Testis (tissue), 3 donors: ENCODE data around the gene SLC22A23. TPM values are rescaled to one million over a fixed set of nuclear protein-coding genes. Genes with fewer than 3 reads are reported as not detected.

Source experiments
- DNase-seq: peaks from one replicate; pipeline ENCODE4 v3.0.0-alpha.2; 2019
- H3K27ac ChIP-seq, 2 donors: fragments of 200-600 bp; sonication (generic); one replicate each; pipeline ENCODE4 v1.5.1; 2019
- H3K27me3 ChIP-seq: fragments of 200-600 bp; sonication (generic); one replicate; pipeline ENCODE4 v1.5.1; 2019
- H3K36me3 ChIP-seq: fragments of 200-600 bp; sonication (generic); one replicate; pipeline ENCODE4 v1.5.1; 2017; ENCODE audit warnings: low read depth; ENCODE audit errors: missing control alignments
- H3K4me1 ChIP-seq: fragments of 200-600 bp; sonication (generic); one replicate; pipeline ENCODE4 v1.5.1; 2019
- H3K4me3 ChIP-seq, 2 donors: fragments of 200-600 bp; sonication (generic); one replicate each; pipeline ENCODE4 v1.5.1; 2017 to 2019
- H3K9me3 ChIP-seq: fragments of 200-600 bp; sonication (generic); one replicate; pipeline ENCODE4 v1.5.1; 2017
- CTCF ChIP-seq, 3 experiments: fragments of 450-650 bp in 2 of 3; fragments of 200-600 bp in 1 of 3; sonication (generic) in 1 of 3; IDR thresholded peaks; one replicate each; pipeline ENCODE4 v1.5.1; 2016 to 2019; ENCODE audit warnings: antibody characterized with exemption in 3 of 3, mild to moderate bottlenecking in 2 of 3, moderate library complexity in 1 of 3
- POLR2A ChIP-seq: fragments of 450-650 bp; IDR thresholded peaks from one replicate; pipeline ENCODE4 v1.6.1; 2017; ENCODE audit warnings: antibody characterized with exemption, mild to moderate bottlenecking, moderate library complexity
- WGBS, 2 donors: methylation state at CpG; one replicate each; pipeline ENCODE4 v1.1.5; 2018; 5-methylcytosine and 5-hydroxymethylcytosine counted together
- intact Hi-C: fragments of 100-400 bp; cut with DNase I; formaldehyde crosslinking; loops from one replicate; pipeline ENCODE4 v1.15.1; 2023; ENCODE audit warnings: low total_unique reads
- polyA plus RNA-seq: library from polyadenylated mRNA; stranded (reverse); fragments of 350-450 nt; fragmentation: Illumina TruSeq; extraction: RNeasy Lipid Tissue Mini Kit (QIAGEN cat#74804); gene quantifications from one replicate; pipeline ENCODE4 v1.2.3, GENCODE V29; 2014; ENCODE audit warnings: low read depth, low replicate concordance; ENCODE audit not compliant: insufficient read depth
- total RNA-seq, 2 donors: library from RNA; depleted of rRNA; stranded (reverse); fragments of >200 nt; gene quantifications; one replicate each; pipeline ENCODE4 v1.2.3, GENCODE V29; 2016

Gene SLC22A23
- total and polyA plus RNA-seq, 3 donors from 2014 or later, result 9.0 to 20.9 (median 14.9) TPM

DNA sequence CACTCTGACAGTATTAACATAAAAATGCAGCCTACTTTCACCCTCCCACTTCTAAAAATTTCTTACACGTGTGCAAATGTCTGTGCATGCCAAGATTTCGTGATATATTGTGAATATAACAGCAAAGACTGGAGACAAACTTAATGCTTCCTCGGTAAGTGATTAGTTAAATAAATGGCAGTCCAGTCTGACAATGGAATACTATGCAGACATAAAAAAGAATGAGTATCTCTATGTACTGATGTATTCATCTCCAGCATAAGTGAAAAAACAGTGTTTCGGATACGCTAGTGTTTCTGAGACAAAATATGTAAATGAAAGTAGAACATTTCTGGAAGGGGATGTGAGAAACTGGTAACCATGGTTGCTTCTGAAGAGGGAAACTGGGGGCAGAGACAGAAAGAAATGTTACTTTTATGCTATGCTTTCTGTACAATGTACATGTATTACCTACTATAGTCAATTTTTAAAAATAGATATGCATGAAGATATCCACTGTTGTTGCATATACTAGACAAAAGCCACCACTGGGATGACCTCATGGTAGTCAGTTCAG is 7.0 kb downstream of the SLC22A23 start:
- no peak for DNase-seq
- 87 to 91% methylated on average over 5 of the region's 5 CpGs for WGBS, 2 donors
- Histone ChIP-seq H3K4me3 (no peak overlapping the region), H3K9me3 (no peaks in the 10 kb centered on the region), H3K4me1 (no peaks in the 10 kb centered on the region), H3K27me3 (no peaks in the 10 kb centered on the region), H3K27ac (no peak overlapping the region), H3K36me3 (no peaks in the 10 kb centered on the region)
- intact Hi-C loops, result loop anchor here (10.0 kb wide), 1 partner anchor 165 kb away; no protein-coding TSS in a partner anchor
- no peak for TF ChIP-seq POLR2A
- TF ChIP-seq CTCF (IDR thresholded peaks at IDR 0.05), result no peak

DNA sequence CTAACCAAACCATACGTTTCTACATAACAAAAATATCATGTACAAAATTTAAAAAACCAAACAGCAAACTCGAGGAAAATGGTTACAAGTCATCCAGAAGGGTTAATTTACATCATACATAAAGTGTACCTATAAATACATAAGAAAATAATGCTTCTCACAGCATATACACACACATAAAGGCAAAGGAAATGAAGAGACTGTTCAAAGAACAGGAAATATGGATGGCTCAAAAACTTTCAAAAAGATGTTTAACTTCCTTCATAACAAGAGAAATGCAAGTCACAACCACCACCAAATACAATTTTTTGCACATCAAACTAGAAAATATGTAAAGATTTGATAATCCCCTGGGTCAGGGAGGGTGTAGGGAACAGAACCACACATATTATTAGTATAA is 7.5 kb downstream of the SLC22A23 start:
- intact Hi-C loops, result no loop called here
- Histone ChIP-seq H3K9me3 (no peaks in the 10 kb centered on the region), H3K27me3 (no peaks in the 10 kb centered on the region), H3K36me3 (no peaks in the 10 kb centered on the region), H3K27ac (no peak overlapping the region), H3K4me1 (no peaks in the 10 kb centered on the region), H3K4me3 (no peak overlapping the region)
- TF ChIP-seq POLR2A (no peak), CTCF (IDR thresholded peaks at IDR 0.05) (no peak)
- WGBS, 2 donors, result 81 to 86% methylated on average over 2 of the region's 2 CpGs
- no peak for DNase-seq

DNA sequence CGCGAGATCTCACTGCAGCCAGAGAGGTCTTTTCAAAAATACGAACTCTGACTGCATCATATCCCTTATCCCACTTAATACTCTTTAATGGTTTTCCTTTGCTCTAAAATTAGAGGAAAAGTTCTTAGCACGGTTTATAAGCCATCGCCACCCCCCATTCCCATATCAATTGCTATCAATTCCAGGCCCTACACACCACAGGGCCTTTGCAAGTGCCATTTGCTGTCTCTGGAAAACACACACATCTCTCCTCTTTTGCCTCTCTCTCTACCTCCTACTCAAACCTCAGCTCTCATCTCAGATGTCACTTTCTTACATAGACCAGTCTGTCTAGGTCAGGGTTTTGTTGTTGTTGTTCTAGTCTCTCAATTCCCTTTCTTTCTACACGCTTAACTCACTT is 9.8 kb downstream of the SLC22A23 start:
- no peak for TF ChIP-seq CTCF (IDR thresholded peaks at IDR 0.05)
- no peak for TF ChIP-seq POLR2A
- 93 to 94% methylated on average over 6 of the region's 6 CpGs for WGBS, 2 donors
- intact Hi-C loops, result no loop called here

GRCh38 chr6:3446184-3446583 is 10.7 kb downstream of the SLC22A23 start:
- H3K27ac ChIP-seq, result no peak overlapping the region
- intact Hi-C loops, result no loop called here
- no peak for DNase-seq
- H3K36me3 ChIP-seq, result no peaks in the 10 kb centered on the region
- no peak overlapping the region for H3K4me3 ChIP-seq
- 83 to 89% methylated on average over 4 of the region's 4 CpGs for WGBS, 2 donors
- no peaks in the 10 kb centered on the region for H3K4me1 ChIP-seq
- TF ChIP-seq CTCF (IDR thresholded peaks at IDR 0.05) (no peak), POLR2A (no peak)
- H3K27me3 ChIP-seq, result no peaks in the 10 kb centered on the region
- no peaks in the 10 kb centered on the region for H3K9me3 ChIP-seq

More for the DNA sequence above, 9.8 kb downstream of the SLC22A23 start:
- Histone ChIP-seq H3K27me3 (no peaks in the 10 kb centered on the region), H3K27ac (no peak overlapping the region), H3K4me3 (no peak overlapping the region), H3K4me1 (no peaks in the 10 kb centered on the region), H3K36me3 (no peaks in the 10 kb centered on the region), H3K9me3 (no peaks in the 10 kb centered on the region)
- DNase-seq, result no peak
